Natural killer cell (primary cell): ENCODE measurements around the gene BCOR. TPM values are rescaled to one million over a fixed set of nuclear protein-coding genes. Genes with fewer than 3 reads are reported as not detected.

Source experiments
- ATAC-seq, 3 donors: fragments of 150-1000 bp in 2 of 3; fragments of 200-7000 bp in 1 of 3; cut with Tn5 transposase; 1 replicate in 1 of 3; 2 replicates in 2 of 3; pipeline ENCODE4 v1.10.0; 2021; ENCODE audit warnings: mild to moderate bottlenecking in 2 of 3, moderate library complexity in 2 of 3
- DNase-seq, 2 donors: peaks; one replicate each; pipeline versions ENCODE4 v3.0.0 to v3.0.0-alpha.2; 2013 to 2021; ENCODE audit warnings: mixed read lengths in 1 of 2
- H3K27ac ChIP-seq: one replicate; pipeline ENCODE4 v1.5.1; 2013; ENCODE audit warnings: mild to moderate bottlenecking, low read length
- H3K27me3 ChIP-seq: one replicate; pipeline ENCODE4 v1.6.1; 2013; ENCODE audit warnings: low read length; ENCODE audit not compliant: control insufficient read depth, insufficient read depth
- H3K36me3 ChIP-seq: one replicate; pipeline ENCODE4 v1.6.1; 2013; ENCODE audit warnings: low read length; ENCODE audit not compliant: control insufficient read depth, insufficient read depth
- H3K4me1 ChIP-seq: one replicate; pipeline ENCODE4 v1.6.1; 2013; ENCODE audit warnings: low read length; ENCODE audit not compliant: control insufficient read depth, insufficient read depth
- H3K4me3 ChIP-seq: one replicate; pipeline ENCODE4 v1.5.1; 2013; ENCODE audit warnings: low read length
- H3K9me3 ChIP-seq: one replicate; pipeline ENCODE4 v1.6.1; 2013; ENCODE audit warnings: low read length; ENCODE audit not compliant: control insufficient read depth, insufficient read depth
- H3K27ac Mint-ChIP-seq, 2 donors: one replicate each; pipeline ENCODE4 v1.8.0; 2022; ENCODE audit warnings: mild to moderate bottlenecking in 2 of 2, mixed read lengths in 2 of 2, moderate library complexity in 1 of 2
- H3K27me3 Mint-ChIP-seq, 2 donors: one replicate each; pipeline ENCODE4 v1.8.0; 2022; ENCODE audit warnings: low read depth in 2 of 2, mixed read lengths in 2 of 2
- H3K36me3 Mint-ChIP-seq: one replicate; pipeline ENCODE4 v1.8.0; 2022; ENCODE audit warnings: mixed read lengths
- H3K4me1 Mint-ChIP-seq, 2 donors: one replicate each; pipeline ENCODE4 v1.8.0; 2022; ENCODE audit warnings: mixed read lengths in 2 of 2
- H3K4me3 Mint-ChIP-seq: one replicate; pipeline ENCODE4 v1.8.0; 2022; ENCODE audit warnings: mild to moderate bottlenecking, moderate library complexity, mixed read lengths
- H3K9me3 Mint-ChIP-seq, 2 donors: one replicate each; pipeline ENCODE4 v1.8.0; 2022; ENCODE audit warnings: mixed read lengths in 2 of 2
- WGBS: methylation state at CpG from one replicate; pipeline ENCODE4 v1.1.7; 2013; ENCODE audit warnings: missing lambda C conversion rate; ENCODE audit not compliant: insufficient coverage; 5-methylcytosine and 5-hydroxymethylcytosine counted together
- intact Hi-C: fragments of 100-400 bp; cut with micrococcal nuclease; formaldehyde crosslinking; loops from one replicate; pipeline ENCODE4 v1.14.2; 2022
- total RNA-seq, 4 donors: library from RNA; stranded (reverse); fragments of 120-200 nt in 1 of 4; gene quantifications; one replicate each; pipeline versions ENCODE4 v1.2.3 to v1.2.4, GENCODE V29; 2013 to 2022
- TF ChIP-seq, protein P1 (sequence below): fragments of 200-600 bp; IDR thresholded peaks from one replicate; pipeline ENCODE4 v1.8.0; 2022; ENCODE audit warnings: antibody characterized with exemption

The BCOR gene
- total RNA-seq, 3 donors from 2014 or later (not counting 1 experiment from before 2014, with no cell fraction given): 20.0 to 35.2 (median 29.2) TPM

DNA sequence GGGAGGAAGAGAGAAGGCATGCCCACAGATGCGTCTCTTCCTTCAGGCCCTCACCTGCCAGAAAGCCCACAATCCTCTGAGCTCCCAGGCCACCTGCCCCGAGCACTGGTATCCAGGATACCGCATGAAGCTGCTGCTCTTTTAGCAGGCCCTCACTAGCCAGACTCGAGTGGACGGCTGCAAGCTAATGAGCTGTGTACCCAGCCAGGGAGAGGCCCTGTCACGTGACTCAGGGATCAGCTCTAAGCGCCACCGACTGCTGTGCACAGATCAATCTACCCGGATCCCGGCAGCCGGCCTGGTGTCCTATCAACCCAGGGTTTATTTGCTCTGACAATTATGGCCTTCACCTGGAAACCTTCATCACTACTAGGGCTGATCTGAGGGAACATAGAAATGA lies 39.0 kb downstream of the BCOR start:
- peaks cover 65% of the 10 kb centered on the region for H3K36me3 ChIP-seq
- 97% methylated on average over 9 of the region's 11 CpGs for WGBS
- intact Hi-C loops: no loop called here
- DNase-seq (no peak), ATAC-seq (no peak)
- H3K4me3 ChIP-seq: no peak overlapping the region
- Mint-ChIP-seq H3K9me3 (no peaks in the 10 kb centered on the region), H3K36me3 (peaks cover 14% of the 10 kb centered on the region), H3K27me3 (no peaks in the 10 kb centered on the region), H3K4me3 (no peak overlapping the region), H3K27ac (no peak overlapping the region), H3K4me1 (peaks cover 3 to 4% of the 10 kb centered on the region in 2 donors)
- H3K4me1 ChIP-seq: no peaks in the 10 kb centered on the region
- H3K27ac ChIP-seq: no peak overlapping the region
- TF ChIP-seq, protein P1, sequence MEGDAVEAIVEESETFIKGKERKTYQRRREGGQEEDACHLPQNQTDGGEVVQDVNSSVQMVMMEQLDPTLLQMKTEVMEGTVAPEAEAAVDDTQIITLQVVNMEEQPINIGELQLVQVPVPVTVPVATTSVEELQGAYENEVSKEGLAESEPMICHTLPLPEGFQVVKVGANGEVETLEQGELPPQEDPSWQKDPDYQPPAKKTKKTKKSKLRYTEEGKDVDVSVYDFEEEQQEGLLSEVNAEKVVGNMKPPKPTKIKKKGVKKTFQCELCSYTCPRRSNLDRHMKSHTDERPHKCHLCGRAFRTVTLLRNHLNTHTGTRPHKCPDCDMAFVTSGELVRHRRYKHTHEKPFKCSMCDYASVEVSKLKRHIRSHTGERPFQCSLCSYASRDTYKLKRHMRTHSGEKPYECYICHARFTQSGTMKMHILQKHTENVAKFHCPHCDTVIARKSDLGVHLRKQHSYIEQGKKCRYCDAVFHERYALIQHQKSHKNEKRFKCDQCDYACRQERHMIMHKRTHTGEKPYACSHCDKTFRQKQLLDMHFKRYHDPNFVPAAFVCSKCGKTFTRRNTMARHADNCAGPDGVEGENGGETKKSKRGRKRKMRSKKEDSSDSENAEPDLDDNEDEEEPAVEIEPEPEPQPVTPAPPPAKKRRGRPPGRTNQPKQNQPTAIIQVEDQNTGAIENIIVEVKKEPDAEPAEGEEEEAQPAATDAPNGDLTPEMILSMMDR: no peak
- no peaks in the 10 kb centered on the region for H3K27me3 ChIP-seq
- no peaks in the 10 kb centered on the region for H3K9me3 ChIP-seq

DNA sequence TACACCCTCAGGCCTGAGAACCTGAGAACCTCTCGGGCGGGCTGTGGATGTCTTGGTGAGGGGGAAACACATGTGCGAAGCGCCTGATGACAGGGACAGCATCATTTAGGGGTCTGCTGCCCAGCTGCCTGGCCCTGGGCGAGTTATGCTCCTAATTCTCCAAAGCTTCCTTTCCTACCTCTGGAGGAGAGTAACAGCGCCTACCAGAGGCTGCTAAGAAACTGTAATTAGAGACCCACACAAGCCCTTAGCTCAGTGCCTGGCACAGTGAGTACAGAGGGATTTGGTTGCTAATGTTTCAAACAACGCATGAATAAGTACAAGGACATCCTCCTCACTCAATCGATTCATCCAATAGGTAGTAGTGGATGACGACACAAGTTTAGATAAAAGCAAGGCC lies 40.4 kb downstream of the BCOR start:
- Mint-ChIP-seq H3K4me1 (peaks cover 0 to 4% of the 10 kb centered on the region in 2 donors), H3K36me3 (peaks cover 16% of the 10 kb centered on the region), H3K27ac (no peak overlapping the region), H3K4me3 (no peak overlapping the region), H3K9me3 (no peaks in the 10 kb centered on the region), H3K27me3 (no peaks in the 10 kb centered on the region)
- TF ChIP-seq, protein P1: no peak
- Histone ChIP-seq H3K27ac (no peak overlapping the region), H3K4me3 (no peak overlapping the region), H3K27me3 (no peaks in the 10 kb centered on the region), H3K36me3 (peaks cover 67% of the 10 kb centered on the region), H3K4me1 (no peaks in the 10 kb centered on the region), H3K9me3 (no peaks in the 10 kb centered on the region)
- ATAC-seq: no peak
- DNase-seq: no peak
- 100% methylated on average over 1 of the region's 9 CpGs for WGBS
- intact Hi-C loops: no loop called here

DNA sequence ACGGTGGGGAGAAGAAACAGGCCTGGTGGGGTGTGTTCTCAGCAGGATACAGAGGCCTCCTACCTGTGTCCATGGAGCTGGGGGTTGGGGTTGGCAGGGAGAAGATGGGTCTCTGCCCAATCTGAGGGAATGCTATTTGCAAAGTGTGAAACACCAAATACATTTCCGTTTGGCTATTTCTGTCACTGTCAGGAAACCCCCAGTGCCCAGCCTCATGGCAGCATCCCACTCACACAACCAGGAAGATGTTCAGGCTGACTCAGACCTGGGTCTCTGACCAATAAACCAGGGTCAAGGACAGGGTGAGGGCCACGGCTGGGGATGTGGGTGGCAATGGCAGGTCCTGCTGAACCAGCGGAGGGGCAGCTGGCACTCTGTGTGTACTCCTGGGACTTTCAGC lies 41.3 kb downstream of the BCOR start:
- Mint-ChIP-seq H3K9me3 (no peaks in the 10 kb centered on the region), H3K4me1 (no peaks in the 10 kb centered on the region), H3K36me3 (peaks cover 21% of the 10 kb centered on the region), H3K27ac (no peak overlapping the region), H3K4me3 (no peak overlapping the region), H3K27me3 (no peaks in the 10 kb centered on the region)
- Histone ChIP-seq H3K4me3 (no peak overlapping the region), H3K27ac (no peak overlapping the region), H3K36me3 (peaks cover 70% of the 10 kb centered on the region), H3K9me3 (no peaks in the 10 kb centered on the region), H3K27me3 (no peaks in the 10 kb centered on the region), H3K4me1 (no peaks in the 10 kb centered on the region)
- DNase-seq (no peak), ATAC-seq (no peak)
- intact Hi-C loops: no loop called here
- TF ChIP-seq, protein P1: no peak
- WGBS: 78% methylated on average over 3 of the region's 4 CpGs

DNA sequence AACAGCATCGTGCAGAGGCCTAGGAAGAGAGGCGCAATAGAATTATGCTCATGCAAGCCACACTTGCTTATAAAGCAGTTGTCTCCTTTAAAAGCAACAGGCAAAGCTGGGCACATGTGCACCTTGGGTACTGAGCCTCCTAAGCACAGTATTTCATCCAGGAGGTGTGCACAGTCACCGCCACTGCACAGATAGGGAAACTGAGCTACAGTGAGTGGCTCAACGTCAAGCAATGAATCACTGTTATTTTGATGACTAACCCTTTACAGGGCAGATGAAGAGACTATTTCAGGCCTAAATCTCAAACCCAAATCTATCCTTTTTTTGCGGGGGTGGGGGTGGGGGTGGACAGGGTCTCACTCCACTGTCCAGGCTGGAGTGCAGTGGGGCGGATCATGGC lies 42.3 kb downstream of the BCOR start:
- Mint-ChIP-seq H3K27me3 (no peaks in the 10 kb centered on the region), H3K27ac (no peak overlapping the region), H3K4me3 (no peak overlapping the region), H3K9me3 (no peaks in the 10 kb centered on the region), H3K36me3 (peaks cover 31% of the 10 kb centered on the region), H3K4me1 (no peaks in the 10 kb centered on the region)
- Histone ChIP-seq H3K27me3 (no peaks in the 10 kb centered on the region), H3K4me1 (no peaks in the 10 kb centered on the region), H3K27ac (no peak overlapping the region), H3K36me3 (peaks cover 72% of the 10 kb centered on the region), H3K4me3 (no peak overlapping the region), H3K9me3 (peaks cover 4% of the 10 kb centered on the region)
- no peak for ATAC-seq
- intact Hi-C loops: no loop called here
- no peak for DNase-seq
- TF ChIP-seq, protein P1: no peak
- WGBS: 93% methylated on average over 5 of the region's 6 CpGs
